CD4-positive, alpha-beta T cell (primary cell): ENCODE measurements around the gene MAP2K3. TPM values are rescaled to one million over a fixed set of nuclear protein-coding genes. Genes with fewer than 3 reads are reported as not detected.
"Not testable (repeated sequence)": the region's sequence is repeated elsewhere in the genome, so short reads cannot be mapped to it uniquely, and the experiment has no call there.

Source experiments
- ATAC-seq: fragments of 200-7000 bp; cut with Tn5 transposase; one replicate; pipeline ENCODE4 v1.10.0; 2022; ENCODE audit warnings: mild to moderate bottlenecking; ENCODE audit not compliant: poor library complexity
- CTCF ChIA-PET: fragments of 350-600 bp; sonication (Branson Sonifier 250); formaldehyde crosslinking; loops from one replicate; lab custom pipeline; 2021; ENCODE audit warnings: antibody characterized with exemption, inconsistent platforms; lab: Charles Lee
- POLR2A ChIA-PET: fragments of 350-600 bp; sonication (Branson Sonifier 250); formaldehyde crosslinking; loops from one replicate; lab custom pipeline; 2021; ENCODE audit warnings: antibody characterized with exemption, inconsistent platforms; lab: Charles Lee
- DNase-seq, 14 experiments: peaks; one replicate each; pipeline ENCODE4 v3.0.0-alpha.2; 2013 to 2020; ENCODE audit warnings: mixed read lengths in 2 of 14
- H3K27ac ChIP-seq, 2 donors: one replicate each; pipeline versions ENCODE4 v1.5.1 to v1.7.0; 2013; ENCODE audit warnings: low read length in 2 of 2, low read depth in 1 of 2, mild to moderate bottlenecking in 1 of 2
- H3K27me3 ChIP-seq, 2 experiments: 1 replicate in 1 of 2; 2 replicates in 1 of 2; pipeline versions ENCODE4 v1.6.1 to v1.7.0; 2013; ENCODE audit warnings: low read length in 2 of 2, control low read depth in 1 of 2, mild to moderate bottlenecking in 1 of 2, moderate library complexity in 1 of 2; ENCODE audit not compliant: insufficient read depth in 2 of 2, control insufficient read depth in 1 of 2
- H3K36me3 ChIP-seq: one replicate; pipeline ENCODE4 v1.6.1; 2013; ENCODE audit warnings: low read length, control low read depth; ENCODE audit not compliant: insufficient read depth
- H3K4me1 ChIP-seq: one replicate; pipeline ENCODE4 v1.6.1; 2013; ENCODE audit warnings: low read length, control low read depth; ENCODE audit not compliant: insufficient read depth
- H3K4me3 ChIP-seq: one replicate; pipeline ENCODE4 v1.5.1; 2013; ENCODE audit warnings: mild to moderate bottlenecking, low read length, moderate library complexity
- H3K9me3 ChIP-seq, 2 experiments: 1 replicate in 1 of 2; 2 replicates in 1 of 2; pipeline versions ENCODE4 v1.6.1 to v1.7.0; 2013; ENCODE audit warnings: low read length in 2 of 2, mild to moderate bottlenecking in 2 of 2, control low read depth in 1 of 2, moderate library complexity in 1 of 2; ENCODE audit not compliant: control insufficient read depth in 1 of 2, insufficient read depth in 1 of 2
- H3K27ac Mint-ChIP-seq: one replicate; pipeline ENCODE4 v1.8.0; 2020; ENCODE audit warnings: mixed read lengths
- H3K27me3 Mint-ChIP-seq: one replicate; pipeline ENCODE4 v1.8.0; 2021; ENCODE audit warnings: mixed read lengths
- H3K36me3 Mint-ChIP-seq: one replicate; pipeline ENCODE4 v1.8.0; 2021; ENCODE audit warnings: low read depth, mixed read lengths
- H3K4me1 Mint-ChIP-seq: one replicate; pipeline ENCODE4 v1.8.0; 2021; ENCODE audit warnings: low read depth, mixed read lengths
- H3K4me3 Mint-ChIP-seq: one replicate; pipeline ENCODE4 v1.8.0; 2020; ENCODE audit warnings: mild to moderate bottlenecking, mixed read lengths
- H3K9me3 Mint-ChIP-seq: one replicate; pipeline ENCODE4 v1.8.0; 2020; ENCODE audit warnings: mixed read lengths
- CTCF ChIP-seq: fragments of 200-600 bp; IDR thresholded peaks from one replicate; pipeline ENCODE4 v1.8.0; 2022; ENCODE audit warnings: antibody characterized with exemption, mild to moderate bottlenecking
- intact Hi-C, 2 experiments: fragments of 100-400 bp; cut with DNase I in 1 of 2; cut with micrococcal nuclease in 1 of 2; formaldehyde crosslinking; loops; one replicate each; pipeline versions ENCODE4 v1.15.1 to v1.9.0; 2023 to 2025; cut with DNase I, micrococcal nuclease
- total RNA-seq, 174 experiments: library from RNA in 2 of 174; stranded (reverse) in 2 of 174; gene quantifications; one replicate each; pipeline ENCODE4 v1.2.3 and lab custom pipeline; 2021 to 2026

The MAP2K3 gene
- total RNA-seq, 2 experiments from 2014 or later = 36.8 to 38.5 TPM

- H3K9me3 Mint-ChIP-seq = no peaks in the 10 kb centered on the region
- Histone ChIP-seq H3K36me3 (peaks cover 5% of the 10 kb centered on the region), H3K27ac (no peak overlapping the region), H3K4me1 (peaks cover 14% of the 10 kb centered on the region), H3K9me3 (peaks cover 0 to 3% of the 10 kb centered on the region in 2 experiments), H3K27me3 (no peaks in the 10 kb centered on the region), H3K4me3 (no peak overlapping the region)
- intact Hi-C loops = loop anchor here (10.0 kb wide), 3 partner anchors 136 to 196 kb away; partner anchors contain the start of gene DHRS7B (in 1 of the 2)
- H3K27me3 Mint-ChIP-seq = peaks cover 4% of the 10 kb centered on the region
- peak in 1 of 14 experiments; percentile 18 for DNase-seq
- H3K27ac Mint-ChIP-seq = no peak overlapping the region
- no peak for TF ChIP-seq CTCF
- no peak for ATAC-seq
- ChIA-PET POLR2A (no interaction called here), CTCF (no interaction called here)
- H3K4me3 Mint-ChIP-seq = no peak overlapping the region
- peaks cover 6% of the 10 kb centered on the region for H3K4me1 Mint-ChIP-seq
- peaks cover 10% of the 10 kb centered on the region for H3K36me3 Mint-ChIP-seq
These were observed 33.9 kb downstream of the MAP2K3 start for GRCh38 chr17:21318439-21318838.

- H3K4me3 Mint-ChIP-seq, ATAC-seq, CTCF ChIA-PET, H3K4me3 ChIP-seq, H3K4me1 Mint-ChIP-seq, H3K9me3 Mint-ChIP-seq, POLR2A ChIA-PET, H3K27ac Mint-ChIP-seq, H3K27me3 ChIP-seq, H3K9me3 ChIP-seq, H3K27ac ChIP-seq, H3K36me3 ChIP-seq, H3K27me3 Mint-ChIP-seq: not testable (repeated sequence)
- peaks cover 15% of the 10 kb centered on the region for H3K4me1 ChIP-seq
- H3K36me3 Mint-ChIP-seq = peaks cover 10% of the 10 kb centered on the region
- intact Hi-C loops = loop anchor here (10.0 kb wide), 3 partner anchors 136 to 196 kb away; partner anchors contain the start of gene DHRS7B (in 1 of the 2)
- peak in 1 of 14 experiments; percentile 17 for DNase-seq
These were observed 34.3 kb downstream of the MAP2K3 start for GRCh38 chr17:21318856-21319255.

- peaks cover 15% of the 10 kb centered on the region for H3K4me1 ChIP-seq
- H3K36me3 ChIP-seq, POLR2A ChIA-PET, H3K27ac Mint-ChIP-seq, H3K36me3 Mint-ChIP-seq, H3K9me3 Mint-ChIP-seq, H3K27me3 Mint-ChIP-seq, H3K4me3 ChIP-seq, CTCF ChIA-PET, H3K27me3 ChIP-seq, H3K4me3 Mint-ChIP-seq, H3K27ac ChIP-seq, ATAC-seq, H3K9me3 ChIP-seq, H3K4me1 Mint-ChIP-seq: not testable (repeated sequence)
- intact Hi-C loops = loop anchor here (10.0 kb wide), 3 partner anchors 136 to 196 kb away; partner anchors contain the start of gene DHRS7B (in 1 of the 2)
- peak in 1 of 14 experiments; percentile 17 for DNase-seq
These were observed 34.7 kb downstream of the MAP2K3 start for GRCh38 chr17:21319256-21319655.

GRCh38 chr17:21319686-21320375, 35.3 kb downstream of the MAP2K3 start:
- H3K27me3 Mint-ChIP-seq, H3K9me3 ChIP-seq, H3K4me3 ChIP-seq, POLR2A ChIA-PET, H3K4me1 Mint-ChIP-seq, H3K4me3 Mint-ChIP-seq, H3K36me3 Mint-ChIP-seq, H3K27ac Mint-ChIP-seq, H3K36me3 ChIP-seq, H3K9me3 Mint-ChIP-seq, ATAC-seq, H3K27ac ChIP-seq, H3K27me3 ChIP-seq: not testable (repeated sequence)
- peak in 2 of 14 experiments; percentile 9 to 26 for DNase-seq
- H3K4me1 ChIP-seq = peaks cover 15% of the 10 kb centered on the region
- intact Hi-C loops = loop anchor here (5.0 to 10.0 kb wide), 6 partner anchors 38 to 275 kb away; partner anchors contain the start of genes DHRS7B (in 1 of the 2), MAP2K3 (in 1 of the 2), TMEM11 (in 1 of the 2) and USP22 (in 1 of the 2)
- CTCF ChIA-PET = interaction anchor here (0.9 kb wide), 1 partner anchor 193 kb away, joined by 3 read pairs; no protein-coding TSS in a partner anchor

- CTCF ChIA-PET = interaction anchor here (0.9 kb wide), 1 partner anchor 192 kb away, joined by 3 read pairs; no protein-coding TSS in a partner anchor
- H3K36me3 ChIP-seq, H3K9me3 Mint-ChIP-seq, H3K4me3 ChIP-seq, ATAC-seq, H3K27ac ChIP-seq, H3K36me3 Mint-ChIP-seq, H3K27me3 ChIP-seq, H3K27ac Mint-ChIP-seq, POLR2A ChIA-PET, H3K27me3 Mint-ChIP-seq, H3K4me1 Mint-ChIP-seq, H3K9me3 ChIP-seq, H3K4me3 Mint-ChIP-seq: not testable (repeated sequence)
- intact Hi-C loops = loop anchor here (5.0 to 10.0 kb wide), 3 partner anchors 38 to 276 kb away; partner anchors contain the start of genes MAP2K3 (in 1 of the 2), TMEM11 (in 1 of the 2) and USP22 (in 1 of the 2)
- peak in 2 of 14 experiments; percentile 5 to 27 for DNase-seq
- H3K4me1 ChIP-seq = peaks cover 15% of the 10 kb centered on the region
These were observed 35.9 kb downstream of the MAP2K3 start for GRCh38 chr17:21320430-21320829.

- peaks cover 15% of the 10 kb centered on the region for H3K4me1 ChIP-seq
- H3K27ac Mint-ChIP-seq, H3K9me3 Mint-ChIP-seq, CTCF ChIA-PET, H3K27me3 ChIP-seq, ATAC-seq, H3K36me3 ChIP-seq, H3K27me3 Mint-ChIP-seq, H3K4me3 Mint-ChIP-seq, H3K4me1 Mint-ChIP-seq, H3K4me3 ChIP-seq, POLR2A ChIA-PET, H3K36me3 Mint-ChIP-seq, H3K27ac ChIP-seq, H3K9me3 ChIP-seq: not testable (repeated sequence)
- peak in 1 of 14 experiments; percentile 28 for DNase-seq
- intact Hi-C loops = loop anchor here (5.0 to 10.0 kb wide), 3 partner anchors 39 to 276 kb away; partner anchors contain the start of genes MAP2K3 (in 1 of the 2), TMEM11 (in 1 of the 2) and USP22 (in 1 of the 2)
These were observed 36.5 kb downstream of the MAP2K3 start for GRCh38 chr17:21321061-21321460.
